Stimulated activated CD8-positive, alpha-beta memory T cell treated with anti-CD3 and anti-CD28 coated beads, Interleukin-15, amount 100 ng/mL, for 4 hours (primary cell): ENCODE data around the gene STAB2.
"Not testable (repeated sequence)": the region's sequence is repeated elsewhere in the genome, so short reads cannot be mapped to it uniquely, and the experiment has no call there.

ENCODE experiments used
- DNase-seq, 2 donors: peaks; one replicate each; pipeline ENCODE4 v3.0.0-alpha.2; 2020; ENCODE audit warnings: low read depth in 2 of 2

STAB2 gene

GRCh38 chr12:103809639-103810038, 222.6 kb downstream of the STAB2 start:
- DNase-seq: not testable (repeated sequence)

- no peak for DNase-seq
These were observed 223.0 kb downstream of the STAB2 start for GRCh38 chr12:103810111-103810510.

GRCh38 chr12:103811791-103812190, 224.7 kb downstream of the STAB2 start:
- no peak for DNase-seq

- DNase-seq: no peak
These were observed 225.7 kb downstream of the STAB2 start for GRCh38 chr12:103812789-103813188.

GRCh38 chr12:103813426-103813825, 226.4 kb downstream of the STAB2 start:
- DNase-seq: no peak

GRCh38 chr12:103813949-103814348, 226.9 kb downstream of the STAB2 start:
- no peak for DNase-seq

GRCh38 chr12:103814436-103814835, 227.4 kb downstream of the STAB2 start:
- no peak for DNase-seq
